HepG2 (cell line): Measurements from ENCODE around the gene PLAGL2. TPM values are rescaled to one million over a fixed set of nuclear protein-coding genes. Genes with fewer than 3 reads are reported as not detected.

ENCODE experiments used
- ATAC-seq: fragments of 200-7000 bp; cut with Tn5 transposase; 3 replicates; pipeline ENCODE4 v1.9.1; 2020; ENCODE audit warnings: mild to moderate bottlenecking, moderate library complexity
- BruUV-seq: library from RNA; stranded (reverse); fragments of 400-500 nt; replicated peaks from 2 replicates; lab custom pipeline; 2021; lab: Mats Ljungman, UMichigan
- CTCF ChIA-PET: fragments of 300-600 bp; formaldehyde crosslinking; extraction: SDS; loops from one replicate; lab custom pipeline; 2021; ENCODE audit warnings: low total read pairs, inconsistent platforms, low intra/inter-chr PET ratio; lab: Yijun Ruan, JAX
- POLR2A ChIA-PET: fragments of 350-600 bp; sonication (Branson Sonifier 250); formaldehyde crosslinking; loops from one replicate; lab custom pipeline; 2020; ENCODE audit warnings: antibody characterized with exemption, inconsistent platforms; lab: Yijun Ruan, JAX
- DNase-seq: peaks from one replicate; pipeline ENCODE4 v3.0.0-alpha.2; 2015; ENCODE audit warnings: low spot score
- FAIRE-seq: peaks from 3 replicates; lab custom pipeline; 2011; peaks lifted over from hg19 to GRCh38; lab: Jason Lieb, UNC
- H2AFZ ChIP-seq: one replicate; pipeline ENCODE4 v1.6.1; 2011; ENCODE audit warnings: low read length, inconsistent platforms
- H3K27ac ChIP-seq: fragments of 300-600 bp; 3 replicates; pipeline ENCODE4 v1.8.0; 2011; ENCODE audit warnings: mixed run types, mild to moderate bottlenecking, mixed read lengths, low read length, inconsistent platforms; ENCODE audit not compliant: insufficient read depth; ENCODE audit errors: extremely low read length
- H3K27me3 ChIP-seq, 2 experiments: fragments of 200-600 bp in 1 of 2; 2 replicates in 1 of 2; 3 replicates in 1 of 2; pipeline versions ENCODE4 v1.6.0 to v1.8.0; 2011; ENCODE audit warnings: low read length in 2 of 2, mild to moderate bottlenecking in 2 of 2, moderate library complexity in 2 of 2, inconsistent platforms in 1 of 2; ENCODE audit not compliant: insufficient read depth in 2 of 2, control insufficient read depth in 1 of 2
- H3K36me3 ChIP-seq, 2 experiments: fragments of 200-600 bp in 1 of 2; replicated peaks in 1 of 2; 2 replicates in 1 of 2; 3 replicates in 1 of 2; pipeline versions ENCODE4 v1.5.1 to v1.8.0; 2011; ENCODE audit warnings: low read length in 2 of 2, inconsistent platforms in 1 of 2; ENCODE audit not compliant: insufficient read depth in 2 of 2, control insufficient read depth in 1 of 2
- H3K4me1 ChIP-seq: 2 replicates; pipeline ENCODE4 v1.5.1; 2012; ENCODE audit warnings: low read length, inconsistent platforms; ENCODE audit not compliant: insufficient read depth
- H3K4me2 ChIP-seq: 2 replicates; pipeline ENCODE4 v1.6.0; 2011; ENCODE audit warnings: low read depth, low read length, inconsistent platforms
- H3K4me3 ChIP-seq, 3 experiments: fragments of 200-600 bp in 1 of 3; sonication (generic), shearing (Covaris generic) in 1 of 3; replicated peaks in 1 of 3; 2 replicates each; pipeline ENCODE4 v1.5.1; 2011 to 2016; ENCODE audit warnings: low read length in 3 of 3, inconsistent platforms in 2 of 3, low read depth in 2 of 3, mild to moderate bottlenecking in 2 of 3, control low read depth in 1 of 3, mixed read lengths in 1 of 3; ENCODE audit not compliant: insufficient read depth in 1 of 3
- H3K79me2 ChIP-seq: one replicate; pipeline ENCODE4 v1.6.1; 2011; ENCODE audit warnings: low read length, inconsistent platforms; ENCODE audit not compliant: insufficient read depth
- H3K9ac ChIP-seq: 2 replicates; pipeline ENCODE4 v1.6.0; 2011; ENCODE audit warnings: mild to moderate bottlenecking, low read depth, low read length, inconsistent platforms; ENCODE audit not compliant: insufficient read depth
- H3K9me3 ChIP-seq: 2 replicates; pipeline ENCODE4 v1.5.1; 2012; ENCODE audit warnings: mild to moderate bottlenecking, low read length
- H4K20me1 ChIP-seq: 2 replicates; pipeline ENCODE4 v1.6.0; 2011; ENCODE audit warnings: inconsistent platforms, mild to moderate bottlenecking, low read length, moderate library complexity; ENCODE audit not compliant: insufficient read depth
- ARID3A ChIP-seq: IDR thresholded peaks from 2 replicates; pipeline ENCODE4 v1.6.1; 2012; ENCODE audit warnings: low read depth, low read length, improper control_type of control experiment
- BRCA1 ChIP-seq: sonication (generic); formaldehyde crosslinking; IDR thresholded peaks from 2 replicates; pipeline ENCODE4 v1.4.0; 2020; ENCODE audit warnings: missing genetic modification reagents
- CEBPB ChIP-seq: IDR thresholded peaks from 2 replicates; pipeline ENCODE4 v1.6.1; 2011; ENCODE audit warnings: low read depth, low read length, improper control_type of control experiment, borderline replicate concordance
- DPF2 ChIP-seq: sonication (generic); formaldehyde crosslinking; IDR thresholded peaks from 2 replicates; pipeline ENCODE4 v1.4.0; 2020; ENCODE audit warnings: mild to moderate bottlenecking, low read depth, missing genetic modification reagents, borderline replicate concordance
- HOXD1 ChIP-seq: sonication (generic); formaldehyde crosslinking; IDR thresholded peaks from 2 replicates; pipeline ENCODE4 v1.5.0; 2020; ENCODE audit warnings: missing genetic modification reagents
- KMT2A ChIP-seq: sonication (generic); formaldehyde crosslinking; IDR thresholded peaks from 2 replicates; pipeline ENCODE4 v1.4.0; 2020; ENCODE audit warnings: missing genetic modification reagents
- PHF21A ChIP-seq: sonication (generic); formaldehyde crosslinking; IDR thresholded peaks from 2 replicates; pipeline ENCODE4 v1.5.0; 2020; ENCODE audit warnings: mild to moderate bottlenecking, missing genetic modification reagents
- PPARG ChIP-seq: conservative IDR thresholded peaks from 2 replicates; pipeline ENCODE4 v1.6.1; 2016; ENCODE audit warnings: missing biosample characterization, missing genetic modification reagents
- RFXAP ChIP-seq: sonication (generic); formaldehyde crosslinking; IDR thresholded peaks from 2 replicates; pipeline ENCODE4 v1.4.0; 2020; ENCODE audit warnings: missing genetic modification reagents, borderline replicate concordance
- SNAPC5 ChIP-seq: sonication (generic); formaldehyde crosslinking; IDR thresholded peaks from 2 replicates; pipeline ENCODE4 v1.8.1; 2023; ENCODE audit warnings: mild to moderate bottlenecking, missing genetic modification reagents, borderline replicate concordance
- ZMYM3 ChIP-seq: sonication (generic); formaldehyde crosslinking; IDR thresholded peaks from 2 replicates; pipeline ENCODE4 v1.5.1; 2020; ENCODE audit warnings: mild to moderate bottlenecking, missing genetic modification reagents
- ZNF317 ChIP-seq: sonication (generic); formaldehyde crosslinking; IDR thresholded peaks from 2 replicates; pipeline ENCODE4 v1.5.0; 2020; ENCODE audit warnings: mild to moderate bottlenecking, missing genetic modification reagents
- ZNF878 ChIP-seq: sonication (generic); formaldehyde crosslinking; IDR thresholded peaks from 2 replicates; pipeline ENCODE4 v1.8.1; 2023; ENCODE audit warnings: mild to moderate bottlenecking, missing genetic modification reagents, moderate library complexity
- ZSCAN9 ChIP-seq: IDR thresholded peaks from 2 replicates; pipeline ENCODE4 v1.6.1; 2016; ENCODE audit warnings: borderline replicate concordance
- WGBS: methylation state at CpG from one replicate; pipeline ENCODE4 v1.1.6; 2017; ENCODE audit warnings: low lambda C conversion rate; 5-methylcytosine and 5-hydroxymethylcytosine counted together
- in situ Hi-C: cut with HindIII; loops from 2 replicates; pipeline ENCODE4 v1.10.0; 2017; ENCODE audit warnings: low pct_unique_long_range_greater_than_20kb; ENCODE audit not compliant: extremely low pct_ligation_motif_present
- intact Hi-C: fragments of 100-400 bp; cut with micrococcal nuclease; formaldehyde crosslinking; loops from one replicate; pipeline ENCODE4 v1.10.0; 2022; ENCODE audit not compliant: unreplicated experiment
- polyA plus RNA-seq, 8 experiments: library from polyadenylated mRNA; depleted of rRNA in 3 of 8; stranded (reverse) in 7 of 8; unstranded in 1 of 8; fragments of >200 nt; fragmentation: Illumina TruSeq in 4 of 8; extraction: Trizol in 4 of 8; gene quantifications; 2 replicates each; pipeline versions ENCODE4 v1.2.1 to v1.2.3, GENCODE V29; 2011 to 2016; ENCODE audit warnings: low read depth in 4 of 8, missing spikeins in 1 of 8, mixed read lengths in 1 of 8; ENCODE audit not compliant: insufficient read depth in 1 of 8
- total RNA-seq, 5 experiments: library from RNA; depleted of rRNA; stranded (reverse); fragments of >200 nt; fragmentation: Illumina TruSeq; extraction: Trizol; gene quantifications; 2 replicates each; pipeline ENCODE4 v1.2.3, GENCODE V29; 2016; ENCODE audit warnings: low read depth in 1 of 5
- TF ChIP-seq, protein P1 (sequence below), 2 experiments: fragments of 450-650 bp in 1 of 2; sonication (generic) in 1 of 2; formaldehyde crosslinking; IDR thresholded peaks; 2 replicates each; pipeline versions ENCODE4 v1.5.0 to v1.8.0; 2020 to 2022; ENCODE audit warnings: mild to moderate bottlenecking in 1 of 2, missing genetic modification reagents in 1 of 2
- TF ChIP-seq, protein P2 (sequence below): sonication (generic); formaldehyde crosslinking; IDR thresholded peaks from 2 replicates; pipeline ENCODE4 v1.4.0; 2020; ENCODE audit warnings: missing genetic modification reagents
- TF ChIP-seq, protein P3 (sequence below): sonication (generic); formaldehyde crosslinking; IDR thresholded peaks from 2 replicates; pipeline ENCODE4 v1.8.1; 2023; ENCODE audit warnings: mild to moderate bottlenecking, moderate library complexity, missing genetic modification reagents

PLAGL2 gene
- total and polyA plus RNA-seq, 2 of the 13 experiments (the other 11 are each of a cell fraction or from before 2014, with no cell fraction given): 15.2 to 15.3 TPM

DNA sequence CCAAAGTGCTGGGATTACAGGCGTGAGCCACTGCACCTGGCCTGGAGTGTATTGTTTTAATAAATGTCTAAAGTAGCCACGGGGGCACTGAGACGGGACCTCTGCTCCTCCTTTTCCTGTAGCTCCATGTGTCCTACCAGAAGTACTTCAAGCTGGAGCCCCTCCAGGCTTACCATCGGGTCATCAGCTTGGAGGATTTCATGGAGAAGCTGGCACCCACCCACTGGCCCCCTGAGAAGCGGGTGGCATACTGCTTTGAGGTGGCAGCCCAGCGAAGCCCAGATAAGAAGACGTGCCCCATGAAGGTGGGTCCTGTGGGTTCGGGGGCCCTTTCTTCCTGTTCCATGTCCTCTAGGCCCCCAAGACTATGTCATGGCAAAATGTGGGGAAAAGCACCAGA lies 7.6 kb upstream of the PLAGL2 start:
- no peak overlapping the region for H3K27ac ChIP-seq
- 90% methylated on average over 8 of the region's 8 CpGs for WGBS
- intact Hi-C loops: no loop called here

GRCh38 chr20:32213870-32214269 lies 6.3 kb upstream of the PLAGL2 start:
- Histone ChIP-seq H3K4me2 (no peak overlapping the region), H3K36me3 (peaks cover 38 to 71% of the 10 kb centered on the region in 2 experiments), H3K9me3 (no peaks in the 10 kb centered on the region), H3K27me3 (no peaks in the 10 kb centered on the region), H3K9ac (no peak overlapping the region), H3K4me1 (peaks cover 39% of the 10 kb centered on the region), H3K4me3 (no peak overlapping the region), H2AFZ (no peak overlapping the region), H4K20me1 (no peaks in the 10 kb centered on the region), H3K27ac (no peak overlapping the region), H3K79me2 (peaks cover 9% of the 10 kb centered on the region)
- 93% methylated on average over 1 of the region's 1 CpG for WGBS
- ChIA-PET POLR2A (no interaction called here), CTCF (no interaction called here)
- in situ Hi-C loops (no loop called here), intact Hi-C loops (no loop called here)
- FAIRE-seq: peak; percentile 69
- no TSS peak for BruUV-seq
- ATAC-seq: peak; percentile 13; the same call in 2 of the 3 replicates
- no peak for DNase-seq
- TF ChIP-seq CEBPB (no peak), HOXD1 (CRISPR knock-in tag) (no peak), BRCA1 (no peak), SNAPC5 (CRISPR knock-in tag) (no peak), RFXAP (CRISPR knock-in tag) (no peak), ZMYM3 (no peak)
- TF ChIP-seq, protein P1, sequence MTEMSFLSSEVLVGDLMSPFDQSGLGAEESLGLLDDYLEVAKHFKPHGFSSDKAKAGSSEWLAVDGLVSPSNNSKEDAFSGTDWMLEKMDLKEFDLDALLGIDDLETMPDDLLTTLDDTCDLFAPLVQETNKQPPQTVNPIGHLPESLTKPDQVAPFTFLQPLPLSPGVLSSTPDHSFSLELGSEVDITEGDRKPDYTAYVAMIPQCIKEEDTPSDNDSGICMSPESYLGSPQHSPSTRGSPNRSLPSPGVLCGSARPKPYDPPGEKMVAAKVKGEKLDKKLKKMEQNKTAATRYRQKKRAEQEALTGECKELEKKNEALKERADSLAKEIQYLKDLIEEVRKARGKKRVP (CRISPR knock-in tag; IDR thresholded peaks at IDR 0.05): no peak
- TF ChIP-seq, protein P2, sequence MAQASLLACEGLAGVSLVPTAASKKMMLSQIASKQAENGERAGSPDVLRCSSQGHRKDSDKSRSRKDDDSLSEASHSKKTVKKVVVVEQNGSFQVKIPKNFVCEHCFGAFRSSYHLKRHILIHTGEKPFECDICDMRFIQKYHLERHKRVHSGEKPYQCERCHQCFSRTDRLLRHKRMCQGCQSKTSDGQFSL: no peak
- TF ChIP-seq, protein P3, sequence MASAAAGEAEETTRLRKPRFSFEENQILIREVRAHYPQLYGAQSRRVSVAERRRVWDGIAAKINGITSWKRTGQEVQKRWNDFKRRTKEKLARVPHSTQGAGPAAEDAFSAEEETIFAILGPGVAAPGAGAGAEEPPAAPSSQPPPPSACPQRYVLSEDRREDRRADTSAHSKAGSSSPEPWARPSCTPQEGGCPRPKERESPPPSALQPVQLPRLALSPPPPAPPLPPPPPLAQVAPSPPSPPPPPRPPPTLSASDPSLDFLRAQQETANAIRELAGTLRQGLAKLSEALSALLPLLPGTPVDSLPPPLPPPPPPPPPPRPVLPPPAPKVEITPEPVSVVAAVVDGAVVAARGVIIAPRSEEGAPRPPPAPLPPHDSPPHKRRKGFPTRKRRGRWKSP (CRISPR knock-in tag): no peak

More for the DNA sequence above, 7.6 kb upstream of the PLAGL2 start:
- H3K9ac ChIP-seq: no peak overlapping the region
- in situ Hi-C loops: no loop called here
- ChIA-PET POLR2A (no interaction called here), CTCF (no interaction called here)
- H3K4me2 ChIP-seq: no peak overlapping the region
- BruUV-seq: no TSS peak
- H3K4me1 ChIP-seq: peaks cover 26% of the 10 kb centered on the region
- ATAC-seq (no peak), DNase-seq (no peak), FAIRE-seq (no peak)
- TF ChIP-seq DPF2 (CRISPR knock-in tag): no peak
- TF ChIP-seq ZSCAN9 (CRISPR knock-in tag): no peak
- no peak for TF ChIP-seq ZNF878 (CRISPR knock-in tag)
- no peak for TF ChIP-seq ZNF317
- TF ChIP-seq KMT2A (CRISPR knock-in tag): no peak
- no peak for TF ChIP-seq ARID3A
- no peak for TF ChIP-seq PPARG (CRISPR knock-in tag)
- TF ChIP-seq PHF21A (CRISPR knock-in tag): no peak
- no peaks in the 10 kb centered on the region for H3K79me2 ChIP-seq
- H3K9me3 ChIP-seq: no peaks in the 10 kb centered on the region
- H4K20me1 ChIP-seq: no peaks in the 10 kb centered on the region
- peaks cover 42 to 76% of the 10 kb centered on the region in 2 experiments for H3K36me3 ChIP-seq
- H3K27me3 ChIP-seq: no peaks in the 10 kb centered on the region
- H2AFZ ChIP-seq: no peak overlapping the region
- no peak overlapping the region for H3K4me3 ChIP-seq
